SK-MEL-5 (cell line): ENCODE data around the gene KPNB1. TPM values are rescaled to one million over a fixed set of nuclear protein-coding genes. Genes with fewer than 3 reads are reported as not detected.

ENCODE experiments used
- DNase-seq: peaks from one replicate; pipeline ENCODE4 v3.0.0-alpha.2; 2016; ENCODE audit warnings: low read depth, low spot score
- in situ Hi-C: cut with HindIII; loops from 2 replicates; pipeline ENCODE4 v1.10.0; 2016; ENCODE audit warnings: low sequenced_read_pairs, high pct_unique_total_duplicates, low pct_unique_long_range_greater_than_20kb
- total RNA-seq: library from RNA; depleted of rRNA; stranded (reverse); fragments of >200 nt; shearing (Covaris generic); gene quantifications from 2 replicates; pipeline ENCODE4 v1.2.3, GENCODE V29; 2014

The KPNB1 gene
- total RNA-seq, 1 experiment from 2014 or later, result 286 TPM

DNA sequence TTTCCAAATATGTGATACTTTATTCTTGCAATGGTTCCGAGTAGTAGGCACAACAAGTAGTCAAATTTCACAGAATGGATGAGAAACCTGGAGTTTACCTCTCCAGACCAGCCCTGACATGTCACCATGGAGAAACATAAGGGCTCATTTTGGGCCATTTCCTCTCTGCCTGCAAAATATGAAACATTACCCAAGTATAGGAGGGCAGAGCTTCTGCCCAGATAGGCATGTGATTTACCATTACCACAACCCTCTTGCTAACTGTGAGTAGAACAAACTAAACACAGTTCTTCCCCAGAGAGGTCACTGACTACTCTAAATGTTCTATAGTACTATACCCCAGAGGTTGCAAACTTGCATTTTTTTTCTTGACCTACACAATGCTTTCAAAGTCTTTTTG is 15.7 kb upstream of the KPNB1 start:
- DNase-seq, result peak; percentile 76
- in situ Hi-C loops, result no loop called here

DNA sequence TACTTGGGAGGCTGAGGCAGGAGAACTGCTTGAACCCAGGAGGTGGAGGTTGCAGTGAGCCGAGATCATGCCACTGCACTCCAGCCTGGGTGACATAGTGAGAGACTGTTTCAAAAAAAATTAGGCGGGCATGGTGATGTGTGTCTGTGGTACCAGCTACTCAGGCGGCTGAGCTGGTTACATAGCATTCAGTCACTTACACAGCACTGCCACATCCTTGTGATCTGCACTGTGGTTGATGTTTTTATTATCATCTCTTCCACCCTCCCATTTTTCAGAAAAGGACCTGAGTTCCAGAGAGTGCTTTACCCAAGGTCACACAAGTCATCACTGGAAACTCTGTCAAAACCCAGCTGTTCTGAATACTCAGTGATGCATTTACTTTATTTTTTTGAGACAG is 14.8 kb upstream of the KPNB1 start:
- DNase-seq, result no peak
- in situ Hi-C loops, result no loop called here

DNA sequence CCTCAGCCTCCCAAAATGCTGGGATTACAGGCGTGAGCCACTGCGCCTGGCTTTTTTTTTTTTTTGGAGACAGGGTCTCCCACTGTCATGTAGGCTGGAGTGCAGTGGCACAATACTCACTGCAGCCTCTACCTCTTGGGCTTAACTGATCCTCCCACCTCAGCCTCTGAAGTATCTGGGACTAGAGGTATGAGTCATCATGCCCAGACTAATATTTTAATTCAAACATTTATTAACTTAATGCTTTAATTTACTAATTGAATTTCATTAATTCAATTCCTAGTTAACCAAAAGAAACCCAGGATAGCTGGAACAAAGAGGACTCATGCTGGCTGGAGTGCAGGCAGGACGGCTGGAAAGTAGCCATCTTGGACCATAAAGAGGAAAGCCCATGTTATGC is 14.0 kb upstream of the KPNB1 start:
- in situ Hi-C loops, result no loop called here
- DNase-seq, result no peak

DNA sequence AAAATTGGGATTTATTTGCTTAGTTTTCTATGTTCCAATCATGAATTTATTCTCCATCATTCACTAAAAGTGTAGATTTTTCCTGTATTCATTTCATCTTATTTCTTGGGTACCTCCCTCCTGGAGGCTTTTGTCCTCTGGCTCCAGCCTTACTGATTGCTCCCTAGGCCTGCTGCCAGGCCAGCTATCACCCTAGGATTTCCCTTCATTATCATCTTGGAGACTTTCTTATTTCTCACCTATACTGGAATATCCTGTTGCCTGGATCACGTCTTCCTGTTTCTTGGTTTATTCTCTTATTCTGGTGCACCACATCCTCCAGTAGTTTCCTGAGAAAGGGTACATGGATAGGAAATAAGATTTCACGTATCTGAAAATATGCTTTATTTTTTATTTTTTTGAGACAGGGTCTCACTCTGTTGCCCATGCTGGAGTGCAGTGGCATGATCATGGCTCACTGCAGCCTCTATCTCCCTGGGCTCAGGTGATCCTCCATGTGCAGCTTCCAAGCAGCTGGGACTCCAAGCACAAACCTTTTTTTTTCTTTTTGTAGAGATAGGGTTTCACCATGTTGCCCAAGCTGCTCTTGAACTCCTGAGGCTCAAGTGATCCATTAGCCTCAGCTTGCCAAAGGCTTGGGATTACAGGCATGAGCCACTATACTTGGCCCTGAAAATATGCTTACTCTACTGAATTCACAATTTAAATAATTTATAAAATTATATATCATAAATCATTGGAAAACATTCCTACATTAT is 13.3 kb upstream of the KPNB1 start:
- in situ Hi-C loops, result no loop called here
- no peak for DNase-seq

DNA sequence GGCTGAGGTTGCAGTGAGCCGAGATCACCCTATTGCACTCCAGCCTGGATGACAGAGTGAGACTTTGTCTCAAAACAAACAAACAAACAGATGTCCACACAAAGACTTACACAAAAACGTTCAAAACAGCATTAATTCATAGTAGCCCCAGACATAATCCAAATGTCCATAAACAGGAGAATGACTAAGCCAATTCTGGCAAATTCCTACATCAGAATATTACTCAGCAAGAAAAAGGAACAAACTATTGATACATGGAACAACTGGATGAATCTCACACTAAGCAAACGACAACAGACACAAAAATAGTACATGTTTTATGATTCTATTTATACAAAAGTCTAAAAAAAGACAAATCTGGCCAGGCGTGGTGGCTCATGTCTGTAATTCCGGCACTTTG is 10.8 kb upstream of the KPNB1 start:
- DNase-seq, result no peak
- in situ Hi-C loops, result no loop called here

DNA sequence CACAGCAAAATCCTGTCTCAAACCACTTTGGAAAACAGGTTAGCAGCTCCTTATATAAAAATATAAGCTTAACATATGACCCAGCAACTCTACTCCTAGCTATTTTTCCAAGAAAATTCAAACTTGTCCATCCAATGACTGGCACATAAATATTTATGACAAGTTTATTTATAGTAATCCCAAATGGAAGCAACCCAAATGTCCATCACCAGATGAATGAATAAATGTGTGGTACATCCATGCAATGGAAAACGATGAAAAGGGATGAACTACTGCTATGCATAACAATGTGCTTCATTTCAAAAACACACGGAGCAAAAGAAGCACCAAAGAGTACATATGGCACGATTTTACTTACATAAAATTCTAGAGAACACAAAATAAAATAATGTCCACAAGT is 9.6 kb upstream of the KPNB1 start:
- DNase-seq, result no peak

DNA sequence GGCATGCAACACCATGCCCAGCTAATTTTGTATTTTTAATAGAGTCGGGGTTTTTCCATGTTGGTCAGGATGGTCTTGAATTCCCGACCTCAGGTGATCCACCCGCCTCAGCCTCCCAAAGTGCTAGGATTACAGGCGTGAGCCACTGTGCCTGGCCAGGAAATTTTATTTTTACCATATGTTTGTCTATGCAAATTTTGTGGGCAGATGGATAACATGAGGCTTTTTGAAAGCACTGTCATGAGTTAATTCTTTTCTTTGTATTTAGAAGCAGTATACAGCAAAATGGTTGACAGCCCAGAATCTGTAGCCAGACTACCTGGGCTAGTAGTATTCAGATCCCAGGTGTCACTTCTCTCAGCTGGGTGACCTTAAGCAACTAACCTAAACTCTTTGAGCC is 8.5 kb upstream of the KPNB1 start:
- in situ Hi-C loops, result no loop called here

More for the DNA sequence above, 9.6 kb upstream of the KPNB1 start:
- in situ Hi-C loops, result no loop called here

DNA sequence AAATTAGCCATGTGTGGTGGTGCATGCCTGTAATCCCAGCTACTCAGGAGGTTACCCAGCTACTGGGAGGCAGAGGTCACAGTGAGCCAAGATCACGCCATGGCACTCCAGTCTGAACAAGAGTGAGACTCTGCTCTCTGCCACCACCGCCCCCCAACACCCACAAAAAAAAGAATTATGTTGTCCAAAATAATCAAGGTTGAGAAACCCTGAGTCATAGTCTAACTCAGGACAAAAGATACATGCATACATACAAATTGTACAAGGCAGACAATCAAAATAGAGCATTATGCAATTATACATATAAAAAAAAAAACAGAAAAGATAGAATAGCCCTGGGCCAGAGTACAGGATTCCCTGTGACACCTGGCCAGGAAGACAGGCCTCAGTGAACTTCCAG is 6.6 kb upstream of the KPNB1 start:
- DNase-seq, result no peak
- in situ Hi-C loops, result no loop called here

More for the DNA sequence above, 8.5 kb upstream of the KPNB1 start:
- no peak for DNase-seq

DNA sequence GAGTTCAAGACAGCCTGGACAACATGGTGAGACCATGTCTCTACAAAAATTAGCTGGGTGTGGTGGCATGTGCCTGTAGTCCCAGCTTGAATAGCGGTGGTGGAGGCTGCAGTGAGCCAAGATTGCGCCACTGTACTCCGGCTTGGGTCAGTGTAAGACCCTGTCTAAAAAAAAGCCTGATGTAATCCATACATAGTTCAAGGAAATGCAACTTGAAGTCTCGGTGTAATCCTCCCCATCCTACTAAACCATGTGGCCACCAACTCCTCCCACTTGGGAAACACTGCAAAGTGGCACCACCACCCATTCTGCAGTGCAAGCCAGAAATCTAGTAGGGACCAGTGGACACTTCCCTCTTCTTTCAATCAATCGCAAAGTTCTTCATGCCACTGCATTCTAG is 5.4 kb upstream of the KPNB1 start:
- no peak for DNase-seq
- in situ Hi-C loops, result no loop called here

DNA sequence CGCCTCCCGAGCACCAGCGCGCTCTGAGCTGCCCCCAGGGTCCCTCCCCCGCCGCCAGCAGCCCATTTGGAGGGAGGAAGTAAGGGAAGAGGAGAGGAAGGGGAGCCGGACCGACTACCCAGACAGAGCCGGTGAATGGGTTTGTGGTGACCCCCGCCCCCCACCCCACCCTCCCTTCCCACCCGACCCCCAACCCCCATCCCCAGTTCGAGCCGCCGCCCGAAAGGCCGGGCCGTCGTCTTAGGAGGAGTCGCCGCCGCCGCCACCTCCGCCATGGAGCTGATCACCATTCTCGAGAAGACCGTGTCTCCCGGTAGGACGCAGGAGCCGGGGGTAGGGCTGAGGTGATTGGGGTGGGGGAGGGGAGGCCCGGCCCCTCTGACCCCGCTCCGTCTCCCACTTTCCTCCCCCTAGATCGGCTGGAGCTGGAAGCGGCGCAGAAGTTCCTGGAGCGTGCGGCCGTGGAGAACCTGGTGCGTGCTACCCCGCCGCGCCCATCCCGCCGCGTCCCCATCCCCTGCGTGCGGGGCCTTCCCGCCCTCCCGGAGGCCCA is 329 bp downstream of the KPNB1 start:
- no peak for DNase-seq
- in situ Hi-C loops, result no loop called here

DNA sequence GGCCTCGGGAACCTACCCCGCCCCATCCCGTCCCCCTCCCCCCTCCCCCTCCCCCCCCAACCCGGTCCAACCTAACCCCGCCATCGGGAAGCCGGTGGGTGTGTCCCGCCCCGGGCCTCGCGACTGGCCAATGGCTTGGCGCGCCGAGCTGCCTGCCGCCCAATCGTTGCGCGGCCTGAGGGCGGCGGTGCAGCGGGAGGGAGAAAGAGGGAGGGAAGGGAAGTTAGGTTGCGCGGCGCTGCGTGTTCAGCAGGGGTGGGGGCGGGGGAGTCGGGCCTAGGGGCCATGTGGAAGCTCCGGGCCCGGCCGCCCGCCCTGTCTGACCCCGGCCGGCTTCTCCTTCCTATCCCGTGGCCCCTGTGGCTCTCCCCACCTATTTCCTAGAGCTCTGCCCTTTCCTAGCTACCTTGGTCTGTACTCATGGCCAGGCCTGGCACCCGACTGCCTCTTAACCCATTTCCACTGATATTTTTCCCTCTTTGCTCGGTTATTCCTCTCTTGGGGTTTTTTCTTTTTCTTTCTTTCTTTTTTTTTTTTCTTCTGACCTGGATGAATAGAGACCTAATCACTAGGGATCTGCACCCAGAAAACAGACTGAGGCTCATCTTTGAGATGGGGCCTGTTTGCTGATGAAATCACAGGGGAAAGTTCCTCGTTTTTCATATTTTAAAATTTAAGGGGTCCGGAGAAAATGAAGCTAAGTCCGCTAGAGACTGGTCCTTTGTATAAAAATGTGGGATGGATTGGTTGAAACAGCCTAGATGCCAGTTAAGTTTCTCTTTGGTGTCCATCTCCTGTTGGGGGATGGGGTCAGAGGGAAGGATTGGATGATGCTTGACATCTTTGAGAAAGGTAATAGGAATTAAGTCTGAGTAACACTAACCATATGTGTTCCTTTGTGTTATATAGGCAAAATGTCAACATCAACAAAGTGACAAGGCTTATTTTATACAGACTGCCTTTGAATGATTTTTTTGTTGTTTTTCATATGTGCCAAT is 1.1 kb downstream of the KPNB1 start:
- peak; percentile 96 for DNase-seq
- in situ Hi-C loops, result no loop called here

DNA sequence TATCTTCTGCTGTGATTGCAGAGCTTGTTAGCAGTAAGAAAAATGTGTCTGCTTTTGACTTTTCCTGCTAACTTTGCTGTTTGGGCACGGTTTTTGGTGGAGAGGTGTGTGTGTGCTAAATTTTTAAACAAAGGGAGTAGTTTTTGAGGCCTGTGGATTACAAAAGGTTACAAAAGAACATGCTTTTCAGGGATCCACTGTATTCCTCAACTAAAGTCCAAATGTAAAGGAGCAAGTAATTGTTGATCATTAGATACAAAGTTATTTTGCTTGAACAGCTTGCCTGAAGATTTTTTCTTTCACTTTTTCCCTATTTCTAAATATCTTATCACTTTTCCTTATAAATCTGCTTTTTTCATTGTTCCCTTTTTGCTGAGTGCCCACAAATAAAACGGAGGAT is 2.0 kb downstream of the KPNB1 start:
- DNase-seq, result no peak
- in situ Hi-C loops, result no loop called here

DNA sequence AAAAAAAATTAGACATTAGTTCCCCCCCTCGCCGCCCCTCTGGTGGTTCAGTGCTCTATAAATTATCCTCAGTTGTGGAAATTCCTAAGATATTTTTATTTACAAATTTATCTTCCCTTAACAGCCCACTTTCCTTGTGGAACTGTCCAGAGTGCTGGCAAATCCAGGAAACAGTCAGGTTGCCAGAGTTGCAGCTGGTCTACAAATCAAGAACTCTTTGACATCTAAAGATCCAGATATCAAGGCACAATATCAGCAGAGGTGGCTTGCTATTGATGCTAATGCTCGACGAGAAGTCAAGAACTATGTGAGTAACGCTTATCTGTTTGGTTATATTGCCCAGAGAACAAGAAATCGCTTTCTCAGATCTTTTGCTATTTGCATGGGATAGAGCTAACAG is 2.9 kb downstream of the KPNB1 start:
- DNase-seq, result no peak
- in situ Hi-C loops, result no loop called here

DNA sequence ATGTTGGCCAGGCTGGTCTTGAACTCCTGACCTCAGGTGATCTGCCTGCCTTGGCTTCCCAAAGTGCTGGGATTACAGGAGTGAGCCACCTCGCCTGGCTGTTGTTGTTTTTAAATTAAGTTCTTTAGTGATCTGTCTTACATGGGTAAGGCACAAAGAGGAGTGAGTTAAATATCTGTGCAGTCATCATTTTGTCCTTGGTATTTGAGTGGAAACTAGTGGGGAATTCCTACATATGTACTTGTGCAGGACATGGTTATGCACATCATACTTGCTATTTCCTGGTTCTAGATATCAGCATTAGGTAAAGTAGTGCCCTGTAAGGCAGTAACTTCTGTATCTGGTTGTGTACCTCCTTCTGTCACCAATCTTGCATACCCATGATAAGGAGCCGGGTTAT is 3.7 kb downstream of the KPNB1 start:
- DNase-seq, result no peak
- in situ Hi-C loops, result no loop called here

DNA sequence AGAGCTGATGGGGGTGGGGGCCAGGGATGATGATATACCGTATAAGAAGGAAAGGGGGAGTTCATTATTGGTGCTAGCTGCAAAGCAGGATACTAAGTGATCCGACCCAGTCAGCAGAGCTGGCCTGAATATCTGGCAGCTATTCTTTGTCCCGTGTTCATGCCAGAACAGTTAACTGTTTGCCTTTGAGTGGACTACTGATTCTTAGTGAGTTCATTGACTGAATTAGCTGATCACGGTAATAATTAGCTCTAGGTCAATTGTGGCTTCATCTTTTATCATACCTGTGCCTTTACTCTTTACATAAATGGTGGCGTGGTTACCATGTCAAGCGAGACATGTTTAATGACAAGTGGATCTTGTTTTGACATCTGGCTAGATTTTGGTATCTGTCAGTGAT is 5.3 kb downstream of the KPNB1 start:
- DNase-seq, result no peak
- in situ Hi-C loops, result no loop called here

DNA sequence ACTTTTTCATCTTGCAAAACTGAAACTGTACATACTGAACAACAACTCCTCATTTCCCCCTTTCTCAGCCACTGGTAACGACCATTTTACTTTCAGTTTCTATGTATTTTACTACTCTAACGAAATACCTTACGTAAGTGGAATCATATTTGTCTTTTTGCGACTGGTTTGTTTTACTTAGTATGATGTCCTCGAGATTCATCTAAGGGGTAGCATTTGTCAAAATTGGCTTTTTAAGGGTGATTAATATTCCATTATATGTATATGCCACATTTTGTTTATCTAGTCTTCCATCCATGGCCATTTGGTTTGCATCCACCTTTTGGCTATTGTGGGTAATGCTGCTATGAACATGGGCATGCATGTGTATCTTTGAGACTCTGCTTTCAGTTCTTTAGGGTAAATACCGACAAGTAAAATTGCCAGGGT is 10.4 kb downstream of the KPNB1 start:
- DNase-seq, result no peak
- in situ Hi-C loops, result no loop called here

DNA sequence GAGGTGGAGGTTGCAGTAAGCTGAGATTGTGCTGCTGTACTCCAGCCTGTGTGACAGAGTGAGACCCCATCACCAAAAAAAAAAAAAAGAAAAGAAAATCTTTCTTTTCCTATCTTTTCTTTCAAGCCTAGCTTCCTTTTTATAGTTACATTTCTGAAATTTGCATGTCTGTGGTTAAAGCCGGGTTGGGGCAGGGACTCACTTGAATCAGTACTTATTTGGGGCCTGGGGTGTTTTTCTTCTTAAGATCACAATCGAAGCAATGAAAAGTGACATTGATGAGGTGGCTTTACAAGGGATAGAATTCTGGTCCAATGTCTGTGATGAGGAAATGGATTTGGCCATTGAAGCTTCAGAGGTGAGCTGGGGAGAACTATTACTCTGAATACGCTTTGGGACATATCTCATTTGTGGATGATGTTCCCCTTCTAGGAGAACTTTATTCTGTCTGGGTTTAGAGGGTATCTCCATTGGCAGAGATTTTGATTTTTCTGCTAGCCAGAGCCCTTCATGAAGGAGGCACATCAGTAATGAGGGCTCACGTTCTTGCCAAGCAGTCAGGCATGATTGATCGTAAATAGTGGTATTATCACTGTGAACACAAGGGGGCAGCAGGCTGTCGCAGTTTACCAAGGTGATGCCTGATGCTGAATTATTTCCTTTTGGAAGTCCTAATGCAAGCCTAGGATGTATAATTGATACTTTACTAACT is 14.3 kb downstream of the KPNB1 start:
- peak; percentile 75 for DNase-seq
- in situ Hi-C loops, result no loop called here

DNA sequence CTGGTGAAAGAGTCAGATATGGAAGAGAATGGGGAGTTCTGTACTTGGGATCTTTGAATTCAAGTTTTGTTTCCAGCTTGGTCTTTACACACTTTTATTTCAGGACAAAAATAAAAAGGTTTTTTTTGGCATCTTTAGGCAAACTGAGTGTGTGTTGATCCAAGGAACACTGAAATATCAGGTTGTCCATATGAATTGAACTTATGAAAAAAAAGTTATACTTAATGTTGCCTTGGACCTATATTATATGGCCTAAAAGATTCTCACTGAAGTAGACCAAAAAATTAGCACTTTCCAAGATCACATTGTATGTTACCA is 14.9 kb downstream of the KPNB1 start:
- DNase-seq, result no peak
- in situ Hi-C loops, result no loop called here
